NCI-H510A (cell line): ENCODE data around the gene PPM1L.

Experiments
- DNase-seq: peaks from one replicate; lab custom pipeline; 2025; lab: John Stamatoyannopoulos, UW

The PPM1L gene

GRCh38 chr3:160809453-160809852, 53.4 kb downstream of the PPM1L start:
- DNase-seq: no peak

- no peak for DNase-seq
These were observed 54.6 kb downstream of the PPM1L start for GRCh38 chr3:160810362-160811236.

GRCh38 chr3:160811237-160811548, 55.2 kb downstream of the PPM1L start:
- no peak for DNase-seq

GRCh38 chr3:160812304-160812703, 56.3 kb downstream of the PPM1L start:
- no peak for DNase-seq

GRCh38 chr3:160815280-160815679, 59.2 kb downstream of the PPM1L start:
- no peak for DNase-seq

GRCh38 chr3:160820022-160820421, 64.0 kb downstream of the PPM1L start:
- no peak for DNase-seq

GRCh38 chr3:160820430-160820829, 64.4 kb downstream of the PPM1L start:
- no peak for DNase-seq

GRCh38 chr3:160822936-160823335, 66.9 kb downstream of the PPM1L start:
- no peak for DNase-seq

- no peak for DNase-seq
These were observed 69.3 kb downstream of the PPM1L start for GRCh38 chr3:160825311-160825800.

GRCh38 chr3:160826408-160826807, 70.4 kb downstream of the PPM1L start:
- DNase-seq: no peak

GRCh38 chr3:160826991-160827390, 71.0 kb downstream of the PPM1L start:
- DNase-seq: no peak

- DNase-seq: no peak
These were observed 71.5 kb downstream of the PPM1L start for GRCh38 chr3:160827516-160827915.

- DNase-seq: no peak
These were observed 72.8 kb downstream of the PPM1L start for GRCh38 chr3:160828880-160829279.

GRCh38 chr3:160829486-160830009, 73.5 kb downstream of the PPM1L start:
- no peak for DNase-seq

- DNase-seq: no peak
These were observed 74.8 kb downstream of the PPM1L start for GRCh38 chr3:160830796-160831195.

- DNase-seq: no peak
These were observed 75.4 kb downstream of the PPM1L start for GRCh38 chr3:160831401-160831800.

- no peak for DNase-seq
These were observed 81.5 kb downstream of the PPM1L start for GRCh38 chr3:160837394-160837980.

GRCh38 chr3:160840590-160840989, 84.6 kb downstream of the PPM1L start:
- no peak for DNase-seq

GRCh38 chr3:160841455-160841854, 85.4 kb downstream of the PPM1L start:
- DNase-seq: no peak

- DNase-seq: no peak
These were observed 86.3 kb downstream of the PPM1L start for GRCh38 chr3:160842021-160843005.

GRCh38 chr3:160851629-160852210, 95.7 kb downstream of the PPM1L start:
- no peak for DNase-seq

GRCh38 chr3:160852856-160853255, 96.8 kb downstream of the PPM1L start:
- no peak for DNase-seq
